H9 (cell line): Measurements from ENCODE around the gene FHL3. TPM values are rescaled to one million over a fixed set of nuclear protein-coding genes. Genes with fewer than 3 reads are reported as not detected.

Source experiments
- DNase-seq: peaks from one replicate; pipeline ENCODE4 v3.0.0-alpha.2; 2017
- H2AFZ ChIP-seq: one replicate; pipeline ENCODE4 v1.6.1; 2013; ENCODE audit warnings: mild to moderate bottlenecking, low read length, control low read depth, moderate library complexity
- H2AK5ac ChIP-seq: 2 replicates; pipeline ENCODE4 v1.6.1; 2013; ENCODE audit warnings: low read length, control low read depth, mixed read lengths; ENCODE audit not compliant: insufficient read length
- H2BK120ac ChIP-seq: one replicate; pipeline ENCODE4 v1.6.1; 2013; ENCODE audit warnings: low read depth, mild to moderate bottlenecking, low read length, control low read depth, inconsistent platforms; ENCODE audit not compliant: poor library complexity, severe bottlenecking
- H2BK12ac ChIP-seq: 2 replicates; pipeline ENCODE4 v1.6.1; 2013; ENCODE audit warnings: low read length, control low read depth, mixed read lengths, low read depth; ENCODE audit not compliant: insufficient read length
- H2BK15ac ChIP-seq: 2 replicates; pipeline ENCODE4 v1.6.1; 2013; ENCODE audit warnings: low read depth, low read length, control low read depth
- H2BK20ac ChIP-seq: one replicate; pipeline ENCODE4 v1.6.1; 2013; ENCODE audit warnings: low read depth, mild to moderate bottlenecking, low read length, control low read depth, inconsistent platforms; ENCODE audit not compliant: poor library complexity, severe bottlenecking
- H2BK5ac ChIP-seq: 2 replicates; pipeline ENCODE4 v1.6.1; 2013; ENCODE audit warnings: low read length, control low read depth, mixed read lengths; ENCODE audit not compliant: insufficient read length
- H3K14ac ChIP-seq: 2 replicates; pipeline ENCODE4 v1.6.1; 2013; ENCODE audit warnings: low read length, control low read depth; ENCODE audit not compliant: insufficient read depth
- H3K18ac ChIP-seq: 2 replicates; pipeline ENCODE4 v1.6.1; 2013; ENCODE audit warnings: low read depth, mild to moderate bottlenecking, mixed read lengths, low read length, control low read depth; ENCODE audit not compliant: insufficient read length
- H3K23ac ChIP-seq: 2 replicates; pipeline ENCODE4 v1.6.1; 2013; ENCODE audit warnings: low read length, control low read depth, mixed read lengths, low read depth; ENCODE audit not compliant: insufficient read length
- H3K23me2 ChIP-seq: 2 replicates; pipeline ENCODE4 v1.6.1; 2013; ENCODE audit warnings: low read depth, mild to moderate bottlenecking, mixed read lengths, low read length, control low read depth; ENCODE audit not compliant: insufficient read length, poor library complexity, severe bottlenecking
- H3K27ac ChIP-seq: 2 replicates; pipeline ENCODE4 v1.5.1; 2013; ENCODE audit warnings: low read length, control low read depth, mixed read lengths, low read depth; ENCODE audit not compliant: insufficient read length
- H3K27me3 ChIP-seq: 2 replicates; pipeline ENCODE4 v1.6.1; 2013; ENCODE audit warnings: low read length, control low read depth, inconsistent platforms; ENCODE audit not compliant: insufficient read depth
- H3K4ac ChIP-seq: 2 replicates; pipeline ENCODE4 v1.6.1; 2013; ENCODE audit warnings: low read depth, mild to moderate bottlenecking, control low read depth, inconsistent platforms, low read length, moderate library complexity
- H3K4me1 ChIP-seq: 2 replicates; pipeline ENCODE4 v1.6.1; 2013; ENCODE audit warnings: low read length, control low read depth, inconsistent platforms; ENCODE audit not compliant: insufficient read depth
- H3K4me2 ChIP-seq: 2 replicates; pipeline ENCODE4 v1.6.1; 2013; ENCODE audit warnings: low read length, control low read depth, mixed read lengths; ENCODE audit not compliant: insufficient read length, insufficient read depth
- H3K56ac ChIP-seq: 2 replicates; pipeline ENCODE4 v1.6.1; 2013; ENCODE audit warnings: low read depth, mild to moderate bottlenecking, mixed read lengths, low read length, control low read depth; ENCODE audit not compliant: insufficient read length
- H3K79me1 ChIP-seq: 2 replicates; pipeline ENCODE4 v1.6.1; 2013; ENCODE audit warnings: low read depth, mild to moderate bottlenecking, moderate library complexity, low read length, control low read depth, inconsistent platforms; ENCODE audit not compliant: insufficient read depth, poor library complexity, severe bottlenecking
- H3K79me2 ChIP-seq: 2 replicates; pipeline ENCODE4 v1.6.1; 2013; ENCODE audit warnings: low read length, control low read depth, inconsistent platforms; ENCODE audit not compliant: insufficient read depth
- H3K9ac ChIP-seq: 2 replicates; pipeline ENCODE4 v1.6.1; 2013; ENCODE audit warnings: low read length, control low read depth, mixed read lengths; ENCODE audit not compliant: insufficient read length; ENCODE audit errors: extremely low read depth
- H3K9me3 ChIP-seq: one replicate; pipeline ENCODE4 v1.6.1; 2013; ENCODE audit warnings: low read depth, low read length, inconsistent platforms; ENCODE audit not compliant: control insufficient read depth
- H3T11ph ChIP-seq: one replicate; pipeline ENCODE4 v1.6.1; 2013; ENCODE audit warnings: mild to moderate bottlenecking, low read length, control low read depth, inconsistent platforms
- H4K20me1 ChIP-seq: one replicate; pipeline ENCODE4 v1.6.1; 2013; ENCODE audit not compliant: control insufficient read depth, insufficient read length, insufficient read depth
- H4K5ac ChIP-seq: 2 replicates; pipeline ENCODE4 v1.6.1; 2013; ENCODE audit warnings: low read depth, mild to moderate bottlenecking, mixed read lengths, low read length, control low read depth; ENCODE audit not compliant: insufficient read length
- H4K8ac ChIP-seq: replicated peaks from 2 replicates; pipeline ENCODE4 v1.6.1; 2013; ENCODE audit warnings: low read length, control low read depth, mixed read lengths, low read depth; ENCODE audit not compliant: insufficient read length
- H4K91ac ChIP-seq: 2 replicates; pipeline ENCODE4 v1.6.1; 2013; ENCODE audit warnings: low read depth, mild to moderate bottlenecking, moderate library complexity, mixed read lengths, low read length, control low read depth; ENCODE audit not compliant: insufficient read length
- H3K27ac Mint-ChIP-seq, 3 experiments: 2 replicates in 2 of 3; 3 replicates in 1 of 3; pipeline ENCODE4 v1.8.0; 2020 to 2021; ENCODE audit warnings: mixed read lengths in 3 of 3, mild to moderate bottlenecking in 1 of 3, moderate library complexity in 1 of 3
- H3K27me3 Mint-ChIP-seq: 2 replicates; pipeline ENCODE4 v1.8.0; 2021; ENCODE audit warnings: low read depth, mild to moderate bottlenecking, moderate library complexity, mixed read lengths
- H3K36me3 Mint-ChIP-seq, 3 experiments: 2 replicates in 2 of 3; 3 replicates in 1 of 3; pipeline ENCODE4 v1.8.0; 2020 to 2021; ENCODE audit warnings: low read depth in 3 of 3, mixed read lengths in 3 of 3; ENCODE audit not compliant: insufficient read depth in 1 of 3
- H3K4me1 Mint-ChIP-seq, 2 experiments: 2 replicates each; pipeline ENCODE4 v1.8.0; 2020; ENCODE audit warnings: mixed read lengths in 2 of 2
- H3K4me3 Mint-ChIP-seq, 2 experiments: 2 replicates in 1 of 2; 3 replicates in 1 of 2; pipeline ENCODE4 v1.8.0; 2020 to 2021; ENCODE audit warnings: mild to moderate bottlenecking in 2 of 2, mixed read lengths in 2 of 2, moderate library complexity in 1 of 2
- H3K9me3 Mint-ChIP-seq, 2 experiments: 2 replicates in 1 of 2; 3 replicates in 1 of 2; pipeline ENCODE4 v1.8.0; 2020; ENCODE audit warnings: mild to moderate bottlenecking in 2 of 2, mixed read lengths in 2 of 2, moderate library complexity in 1 of 2
- CTCF ChIP-seq: fragments of 200-600 bp; sonication (generic); conservative IDR thresholded peaks from 3 replicates; pipeline ENCODE4 v1.8.0; 2021; ENCODE audit warnings: antibody characterized with exemption, mild to moderate bottlenecking
- WGBS: extraction: QIAGEN DNeasy Blood & Tissue Kit; methylation state at CpG from one replicate; pipeline ENCODE4 v1.1.7; 2013; ENCODE audit warnings: missing lambda C conversion rate, low lambda C conversion rate, mixed read lengths; ENCODE audit not compliant: insufficient read length; ENCODE audit errors: extremely low coverage; 5-methylcytosine and 5-hydroxymethylcytosine counted together
- total RNA-seq: library from RNA; stranded (reverse); gene quantifications from 2 replicates; pipeline ENCODE4 v1.2.1, GENCODE V29; 2021

The FHL3 gene
- total RNA-seq, 1 experiment from 2014 or later = 32.8 TPM

- Histone ChIP-seq H2BK120ac (no peak overlapping the region), H2BK12ac (no peak overlapping the region), H3T11ph (no peak overlapping the region), H2AK5ac (no peak overlapping the region), H3K14ac (no peak overlapping the region), H4K20me1 (no peaks in the 10 kb centered on the region), H4K5ac (no peak overlapping the region), H3K79me1 (no peaks in the 10 kb centered on the region), H4K91ac (no peak overlapping the region), H3K9me3 (no peaks in the 10 kb centered on the region), H2AFZ (no peak overlapping the region), H3K18ac (no peak overlapping the region), H3K4ac (no peak overlapping the region), H3K4me1 (0 out of 2 replicates have a peak, but pooled peaks cover 1% of the 10 kb centered on the region), H3K23me2 (peaks cover 14% of the 10 kb centered on the region), H3K79me2 (no peaks in the 10 kb centered on the region; the same call in 1 of the 2 replicates), H2BK5ac (no peak overlapping the region), H3K9ac (no peak overlapping the region), H3K56ac (no peak overlapping the region), H3K27ac (no peak overlapping the region), H3K27me3 (peaks cover 8% of the 10 kb centered on the region; the same call in 1 of the 2 replicates), H3K4me2 (no peak overlapping the region), H2BK15ac (no peak overlapping the region), H2BK20ac (no peak overlapping the region), H3K23ac (no peak overlapping the region), H4K8ac (no peak overlapping the region)
- Mint-ChIP-seq H3K27ac (peak overlapping the region in 2 of 3 experiments; percentile 65 to 94; a peak in 3 of 7 replicates), H3K36me3 (peaks cover 17 to 42% (median 35%) of the 10 kb centered on the region in 3 experiments), H3K9me3 (peaks cover 2 to 6% of the 10 kb centered on the region in 2 experiments; a peak in 3 of 5 replicates), H3K27me3 (peaks cover 35% of the 10 kb centered on the region), H3K4me1 (peaks cover 23 to 40% of the 10 kb centered on the region in 2 experiments), H3K4me3 (peak overlapping the region; percentile 38 to 98; a peak in 3 of 5 replicates)
- TF ChIP-seq CTCF = no peak
- DNase-seq = no peak
- WGBS = no CpG with 5 or more reads among the region's 21 CpGs
These were observed 36.9 kb upstream of the FHL3 start for GRCh38 chr1:38041936-38042834.
